H9 (cell line): ENCODE results near the gene ARHGAP22. TPM values are rescaled to one million over a fixed set of nuclear protein-coding genes. Genes with fewer than 3 reads are reported as not detected.

Experiments
- DNase-seq: peaks from one replicate; pipeline ENCODE4 v3.0.0-alpha.2; 2017
- H2AFZ ChIP-seq: one replicate; pipeline ENCODE4 v1.6.1; 2013; ENCODE audit warnings: mild to moderate bottlenecking, low read length, control low read depth, moderate library complexity
- H2AK5ac ChIP-seq: 2 replicates; pipeline ENCODE4 v1.6.1; 2013; ENCODE audit warnings: low read length, control low read depth, mixed read lengths; ENCODE audit not compliant: insufficient read length
- H2BK120ac ChIP-seq: one replicate; pipeline ENCODE4 v1.6.1; 2013; ENCODE audit warnings: low read depth, mild to moderate bottlenecking, low read length, control low read depth, inconsistent platforms; ENCODE audit not compliant: poor library complexity, severe bottlenecking
- H2BK12ac ChIP-seq: 2 replicates; pipeline ENCODE4 v1.6.1; 2013; ENCODE audit warnings: low read length, control low read depth, mixed read lengths, low read depth; ENCODE audit not compliant: insufficient read length
- H2BK15ac ChIP-seq: 2 replicates; pipeline ENCODE4 v1.6.1; 2013; ENCODE audit warnings: low read depth, low read length, control low read depth
- H2BK20ac ChIP-seq: one replicate; pipeline ENCODE4 v1.6.1; 2013; ENCODE audit warnings: low read depth, mild to moderate bottlenecking, low read length, control low read depth, inconsistent platforms; ENCODE audit not compliant: poor library complexity, severe bottlenecking
- H2BK5ac ChIP-seq: 2 replicates; pipeline ENCODE4 v1.6.1; 2013; ENCODE audit warnings: low read length, control low read depth, mixed read lengths; ENCODE audit not compliant: insufficient read length
- H3K14ac ChIP-seq: 2 replicates; pipeline ENCODE4 v1.6.1; 2013; ENCODE audit warnings: low read length, control low read depth; ENCODE audit not compliant: insufficient read depth
- H3K18ac ChIP-seq: 2 replicates; pipeline ENCODE4 v1.6.1; 2013; ENCODE audit warnings: low read depth, mild to moderate bottlenecking, mixed read lengths, low read length, control low read depth; ENCODE audit not compliant: insufficient read length
- H3K23ac ChIP-seq: 2 replicates; pipeline ENCODE4 v1.6.1; 2013; ENCODE audit warnings: low read length, control low read depth, mixed read lengths, low read depth; ENCODE audit not compliant: insufficient read length
- H3K23me2 ChIP-seq: 2 replicates; pipeline ENCODE4 v1.6.1; 2013; ENCODE audit warnings: low read depth, mild to moderate bottlenecking, mixed read lengths, low read length, control low read depth; ENCODE audit not compliant: insufficient read length, poor library complexity, severe bottlenecking
- H3K27ac ChIP-seq: 2 replicates; pipeline ENCODE4 v1.5.1; 2013; ENCODE audit warnings: low read length, control low read depth, mixed read lengths, low read depth; ENCODE audit not compliant: insufficient read length
- H3K27me3 ChIP-seq: 2 replicates; pipeline ENCODE4 v1.6.1; 2013; ENCODE audit warnings: low read length, control low read depth, inconsistent platforms; ENCODE audit not compliant: insufficient read depth
- H3K4ac ChIP-seq: 2 replicates; pipeline ENCODE4 v1.6.1; 2013; ENCODE audit warnings: low read depth, mild to moderate bottlenecking, control low read depth, inconsistent platforms, low read length, moderate library complexity
- H3K4me1 ChIP-seq: 2 replicates; pipeline ENCODE4 v1.6.1; 2013; ENCODE audit warnings: low read length, control low read depth, inconsistent platforms; ENCODE audit not compliant: insufficient read depth
- H3K4me2 ChIP-seq: 2 replicates; pipeline ENCODE4 v1.6.1; 2013; ENCODE audit warnings: low read length, control low read depth, mixed read lengths; ENCODE audit not compliant: insufficient read length, insufficient read depth
- H3K56ac ChIP-seq: 2 replicates; pipeline ENCODE4 v1.6.1; 2013; ENCODE audit warnings: low read depth, mild to moderate bottlenecking, mixed read lengths, low read length, control low read depth; ENCODE audit not compliant: insufficient read length
- H3K79me1 ChIP-seq: 2 replicates; pipeline ENCODE4 v1.6.1; 2013; ENCODE audit warnings: low read depth, mild to moderate bottlenecking, moderate library complexity, low read length, control low read depth, inconsistent platforms; ENCODE audit not compliant: insufficient read depth, poor library complexity, severe bottlenecking
- H3K79me2 ChIP-seq: 2 replicates; pipeline ENCODE4 v1.6.1; 2013; ENCODE audit warnings: low read length, control low read depth, inconsistent platforms; ENCODE audit not compliant: insufficient read depth
- H3K9ac ChIP-seq: 2 replicates; pipeline ENCODE4 v1.6.1; 2013; ENCODE audit warnings: low read length, control low read depth, mixed read lengths; ENCODE audit not compliant: insufficient read length; ENCODE audit errors: extremely low read depth
- H3K9me3 ChIP-seq: one replicate; pipeline ENCODE4 v1.6.1; 2013; ENCODE audit warnings: low read depth, low read length, inconsistent platforms; ENCODE audit not compliant: control insufficient read depth
- H3T11ph ChIP-seq: one replicate; pipeline ENCODE4 v1.6.1; 2013; ENCODE audit warnings: mild to moderate bottlenecking, low read length, control low read depth, inconsistent platforms
- H4K20me1 ChIP-seq: one replicate; pipeline ENCODE4 v1.6.1; 2013; ENCODE audit not compliant: control insufficient read depth, insufficient read length, insufficient read depth
- H4K5ac ChIP-seq: 2 replicates; pipeline ENCODE4 v1.6.1; 2013; ENCODE audit warnings: low read depth, mild to moderate bottlenecking, mixed read lengths, low read length, control low read depth; ENCODE audit not compliant: insufficient read length
- H4K8ac ChIP-seq: replicated peaks from 2 replicates; pipeline ENCODE4 v1.6.1; 2013; ENCODE audit warnings: low read length, control low read depth, mixed read lengths, low read depth; ENCODE audit not compliant: insufficient read length
- H4K91ac ChIP-seq: 2 replicates; pipeline ENCODE4 v1.6.1; 2013; ENCODE audit warnings: low read depth, mild to moderate bottlenecking, moderate library complexity, mixed read lengths, low read length, control low read depth; ENCODE audit not compliant: insufficient read length
- H3K27ac Mint-ChIP-seq, 3 experiments: 2 replicates in 2 of 3; 3 replicates in 1 of 3; pipeline ENCODE4 v1.8.0; 2020 to 2021; ENCODE audit warnings: mixed read lengths in 3 of 3, mild to moderate bottlenecking in 1 of 3, moderate library complexity in 1 of 3
- H3K27me3 Mint-ChIP-seq: 2 replicates; pipeline ENCODE4 v1.8.0; 2021; ENCODE audit warnings: low read depth, mild to moderate bottlenecking, moderate library complexity, mixed read lengths
- H3K36me3 Mint-ChIP-seq, 3 experiments: 2 replicates in 2 of 3; 3 replicates in 1 of 3; pipeline ENCODE4 v1.8.0; 2020 to 2021; ENCODE audit warnings: low read depth in 3 of 3, mixed read lengths in 3 of 3; ENCODE audit not compliant: insufficient read depth in 1 of 3
- H3K4me1 Mint-ChIP-seq, 2 experiments: 2 replicates each; pipeline ENCODE4 v1.8.0; 2020; ENCODE audit warnings: mixed read lengths in 2 of 2
- H3K4me3 Mint-ChIP-seq, 2 experiments: 2 replicates in 1 of 2; 3 replicates in 1 of 2; pipeline ENCODE4 v1.8.0; 2020 to 2021; ENCODE audit warnings: mild to moderate bottlenecking in 2 of 2, mixed read lengths in 2 of 2, moderate library complexity in 1 of 2
- H3K9me3 Mint-ChIP-seq, 2 experiments: 2 replicates in 1 of 2; 3 replicates in 1 of 2; pipeline ENCODE4 v1.8.0; 2020; ENCODE audit warnings: mild to moderate bottlenecking in 2 of 2, mixed read lengths in 2 of 2, moderate library complexity in 1 of 2
- WGBS: extraction: QIAGEN DNeasy Blood & Tissue Kit; methylation state at CpG from one replicate; pipeline ENCODE4 v1.1.7; 2013; ENCODE audit warnings: missing lambda C conversion rate, low lambda C conversion rate, mixed read lengths; ENCODE audit not compliant: insufficient read length; ENCODE audit errors: extremely low coverage; 5-methylcytosine and 5-hydroxymethylcytosine counted together
- total RNA-seq: library from RNA; stranded (reverse); gene quantifications from 2 replicates; pipeline ENCODE4 v1.2.1, GENCODE V29; 2021
- TF ChIP-seq, protein P1 (sequence below): fragments of 200-600 bp; sonication (generic); conservative IDR thresholded peaks from 3 replicates; pipeline ENCODE4 v1.8.0; 2021; ENCODE audit warnings: antibody characterized with exemption, mild to moderate bottlenecking

Gene ARHGAP22
- total RNA-seq, 1 experiment from 2014 or later: 7.4 TPM

DNA sequence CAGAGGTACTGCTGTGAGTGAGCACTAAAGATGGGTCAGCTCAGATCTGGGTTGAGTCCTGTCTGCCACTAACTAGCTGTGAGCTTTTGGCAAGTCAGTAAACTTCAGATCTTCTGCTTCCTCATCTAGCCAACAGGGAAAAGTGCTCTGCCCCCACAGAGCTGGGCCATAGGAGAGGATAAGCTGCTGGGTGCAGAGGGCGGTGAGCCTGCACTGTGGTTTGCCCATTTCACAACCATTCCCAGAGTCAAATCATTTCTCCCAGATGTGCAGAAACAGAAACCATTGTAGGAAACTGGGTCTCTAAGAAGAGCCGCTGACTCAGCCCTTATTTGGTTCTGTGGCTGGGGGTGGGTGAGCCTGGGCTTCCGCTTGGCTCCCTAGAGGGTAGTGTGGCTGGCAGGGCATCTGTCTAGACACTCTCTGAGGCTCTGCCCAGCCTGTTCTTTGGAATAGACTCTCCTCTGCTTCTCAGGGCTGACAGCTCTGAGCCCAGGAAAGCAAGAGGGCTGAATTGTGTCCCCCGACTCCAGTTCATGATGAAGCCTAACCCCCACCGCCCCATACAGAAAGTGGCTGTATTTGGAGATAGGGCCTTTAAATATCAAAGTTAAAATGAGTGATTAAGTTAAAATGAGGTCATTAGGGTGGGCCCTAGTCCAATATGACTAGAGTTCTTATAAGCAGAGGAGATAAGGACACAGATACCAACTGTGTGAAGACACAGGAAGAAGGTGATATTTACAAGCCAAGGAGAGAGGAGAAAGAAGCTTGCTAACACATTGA lies 29.5 kb upstream of the ARHGAP22 start:
- H3K27ac Mint-ChIP-seq: no peak overlapping the region
- H3K23me2 ChIP-seq: no peaks in the 10 kb centered on the region
- no peak overlapping the region for H3K14ac ChIP-seq
- no peaks in the 10 kb centered on the region; a peak in 2 of 7 replicates for H3K36me3 Mint-ChIP-seq
- no peak overlapping the region for H2BK15ac ChIP-seq
- no peak overlapping the region for H3K9ac ChIP-seq
- no peak overlapping the region for H4K91ac ChIP-seq
- no peaks in the 10 kb centered on the region for H3K79me1 ChIP-seq
- no peaks in the 10 kb centered on the region for H3K4me1 ChIP-seq
- no peak overlapping the region for H3K27ac ChIP-seq
- TF ChIP-seq, protein P1, sequence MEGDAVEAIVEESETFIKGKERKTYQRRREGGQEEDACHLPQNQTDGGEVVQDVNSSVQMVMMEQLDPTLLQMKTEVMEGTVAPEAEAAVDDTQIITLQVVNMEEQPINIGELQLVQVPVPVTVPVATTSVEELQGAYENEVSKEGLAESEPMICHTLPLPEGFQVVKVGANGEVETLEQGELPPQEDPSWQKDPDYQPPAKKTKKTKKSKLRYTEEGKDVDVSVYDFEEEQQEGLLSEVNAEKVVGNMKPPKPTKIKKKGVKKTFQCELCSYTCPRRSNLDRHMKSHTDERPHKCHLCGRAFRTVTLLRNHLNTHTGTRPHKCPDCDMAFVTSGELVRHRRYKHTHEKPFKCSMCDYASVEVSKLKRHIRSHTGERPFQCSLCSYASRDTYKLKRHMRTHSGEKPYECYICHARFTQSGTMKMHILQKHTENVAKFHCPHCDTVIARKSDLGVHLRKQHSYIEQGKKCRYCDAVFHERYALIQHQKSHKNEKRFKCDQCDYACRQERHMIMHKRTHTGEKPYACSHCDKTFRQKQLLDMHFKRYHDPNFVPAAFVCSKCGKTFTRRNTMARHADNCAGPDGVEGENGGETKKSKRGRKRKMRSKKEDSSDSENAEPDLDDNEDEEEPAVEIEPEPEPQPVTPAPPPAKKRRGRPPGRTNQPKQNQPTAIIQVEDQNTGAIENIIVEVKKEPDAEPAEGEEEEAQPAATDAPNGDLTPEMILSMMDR: no peak
- H4K20me1 ChIP-seq: no peaks in the 10 kb centered on the region
- no peak overlapping the region for H2BK120ac ChIP-seq
- H2AFZ ChIP-seq: no peak overlapping the region
- H3K4me2 ChIP-seq: no peak overlapping the region
- WGBS: no CpG with 5 or more reads among the region's 5 CpGs
- no peaks in the 10 kb centered on the region for H3K79me2 ChIP-seq
- no peak overlapping the region for H2BK5ac ChIP-seq
- H3K4me3 Mint-ChIP-seq: no peak overlapping the region
- no peaks in the 10 kb centered on the region for H3K9me3 ChIP-seq
- H3K4ac ChIP-seq: no peak overlapping the region
- H3K27me3 ChIP-seq: no peaks in the 10 kb centered on the region
- H3K9me3 Mint-ChIP-seq: no peaks in the 10 kb centered on the region; a peak in 1 of 5 replicates
- no peak overlapping the region for H2AK5ac ChIP-seq
- H2BK12ac ChIP-seq: no peak overlapping the region
- no peak overlapping the region for H3K56ac ChIP-seq
- H3K4me1 Mint-ChIP-seq: no peaks in the 10 kb centered on the region
- no peak overlapping the region for H3K23ac ChIP-seq
- H4K5ac ChIP-seq: no peak overlapping the region
- H3K27me3 Mint-ChIP-seq: peaks cover 12% of the 10 kb centered on the region
- H2BK20ac ChIP-seq: no peak overlapping the region
- no peak overlapping the region for H4K8ac ChIP-seq
- no peak overlapping the region for H3K18ac ChIP-seq
- H3T11ph ChIP-seq: no peak overlapping the region
- DNase-seq: no peak
